A549 (cell line): Measurements from ENCODE around the gene OXLD1. TPM values are rescaled to one million over a fixed set of nuclear protein-coding genes. Genes with fewer than 3 reads are reported as not detected.

Experiments used
- ATAC-seq, 2 experiments: fragments of 200-7000 bp in 1 of 2; fragments of >200 bp in 1 of 2; cut with Nextera tagmentation in 1 of 2; cut with Tn5 transposase in 1 of 2; 3 replicates each; pipeline versions ENCODE4 v1.8.0 to v1.9.1; 2018 to 2020; ENCODE audit warnings: mild to moderate bottlenecking in 1 of 2, moderate library complexity in 1 of 2
- CTCF ChIA-PET: fragments of 300-600 bp; sonication (Branson Sonifier 250); formaldehyde crosslinking; extraction: SDS; loops from one replicate; lab custom pipeline; 2021; ENCODE audit warnings: antibody characterized with exemption, inconsistent platforms; lab: Yijun Ruan, JAX
- POLR2A ChIA-PET: fragments of 350-600 bp; formaldehyde crosslinking; extraction: SDS; loops from one replicate; lab custom pipeline; 2021; ENCODE audit warnings: antibody characterized with exemption, inconsistent platforms; lab: Yijun Ruan, JAX
- DNase-seq, 2 experiments: peaks; one replicate each; pipeline versions ENCODE4 v3.0.0 to v3.0.0-alpha.2; 2011 to 2016; ENCODE audit warnings: low read depth in 1 of 2, low spot score in 1 of 2
- FAIRE-seq: peaks from 2 replicates; lab custom pipeline; 2011; peaks lifted over from hg19 to GRCh38; lab: Jason Lieb, UNC
- H3K27ac ChIP-seq, 2 experiments: fragments of >200 bp; sonication (Bioruptor Twin); formaldehyde crosslinking; 3 replicates each; pipeline ENCODE4 v1.5.1; 2016 to 2017
- H3K4me1 ChIP-seq: fragments of >200 bp; sonication (Bioruptor Twin); formaldehyde crosslinking; 3 replicates; pipeline ENCODE4 v1.6.1; 2016
- H3K4me2 ChIP-seq: fragments of >200 bp; sonication (Bioruptor Twin); formaldehyde crosslinking; 3 replicates; pipeline ENCODE4 v1.6.1; 2016
- H3K4me3 ChIP-seq: fragments of >200 bp; sonication (Bioruptor Twin); formaldehyde crosslinking; 3 replicates; pipeline ENCODE4 v1.5.1; 2016
- H3K9me3 ChIP-seq: fragments of >200 bp; sonication (Bioruptor Twin); formaldehyde crosslinking; 3 replicates; pipeline ENCODE4 v1.6.1; 2016
- CEBPB ChIP-seq, 2 experiments: fragments of >200 bp in 1 of 2; sonication (Bioruptor Twin) in 1 of 2; formaldehyde crosslinking in 1 of 2; IDR thresholded peaks; 2 replicates each; pipeline ENCODE4 v1.6.1; 2012 to 2016
- CHD2 ChIP-seq: fragments of 150-350 bp; IDR thresholded peaks from 2 replicates; pipeline ENCODE4 v1.6.1; 2014; ENCODE audit warnings: low read length; ENCODE audit not compliant: partially characterized antibody
- FOSL2 ChIP-seq, 2 experiments: fragments of 450-650 bp in 1 of 2; fragments of >200 bp in 1 of 2; sonication (Bioruptor Twin) in 1 of 2; formaldehyde crosslinking; IDR thresholded peaks; 2 replicates each; pipeline versions ENCODE4 v1.5.0 to v1.6.1; 2016 to 2020; ENCODE audit warnings: mild to moderate bottlenecking in 1 of 2, moderate library complexity in 1 of 2
- GATA3 ChIP-seq: IDR thresholded peaks from 2 replicates; pipeline ENCODE4 v1.6.1; 2012; ENCODE audit warnings: borderline replicate concordance
- HDAC2 ChIP-seq: fragments of 200-600 bp; sonication (generic); IDR thresholded peaks from 2 replicates; pipeline ENCODE4 v1.6.1; 2016
- HEYL ChIP-seq: fragments of 250-450 bp; sonication (Bioruptor Pico); IDR thresholded peaks from 2 replicates; pipeline ENCODE4 v1.8.0; 2021; ENCODE audit warnings: mild to moderate bottlenecking, moderate library complexity
- HOXB5 ChIP-seq: fragments of 250-450 bp; sonication (Bioruptor Pico); IDR thresholded peaks from 2 replicates; pipeline ENCODE4 v1.5.0; 2020; ENCODE audit warnings: mild to moderate bottlenecking, moderate library complexity
- JUN ChIP-seq, 2 experiments: fragments of >200 bp; sonication (Bioruptor Twin); formaldehyde crosslinking; IDR thresholded peaks; 2 replicates in 1 of 2; 3 replicates in 1 of 2; pipeline ENCODE4 v1.6.1; 2016 to 2017
- JUNB ChIP-seq: fragments of >200 bp; sonication (Bioruptor Twin); formaldehyde crosslinking; IDR thresholded peaks from 2 replicates; pipeline ENCODE4 v1.6.1; 2016
- KDM1A ChIP-seq: fragments of 200-600 bp; sonication (generic); IDR thresholded peaks from 2 replicates; pipeline ENCODE4 v1.6.1; 2016; ENCODE audit warnings: low read depth, mild to moderate bottlenecking
- RARB ChIP-seq: fragments of 250-450 bp; sonication (Bioruptor Pico); IDR thresholded peaks from 2 replicates; pipeline ENCODE4 v1.8.0; 2021; ENCODE audit warnings: mild to moderate bottlenecking, moderate library complexity
- TFCP2L1 ChIP-seq: fragments of 250-450 bp; sonication (Bioruptor Pico); IDR thresholded peaks from 2 replicates; pipeline ENCODE4 v1.5.0; 2021; ENCODE audit warnings: mild to moderate bottlenecking
- TP53 ChIP-seq: fragments of 250-450 bp; sonication (Bioruptor Pico); IDR thresholded peaks from 2 replicates; pipeline ENCODE4 v1.5.0; 2021; ENCODE audit warnings: mild to moderate bottlenecking, moderate library complexity
- ZC3H11A ChIP-seq: fragments of 450-650 bp; IDR thresholded peaks from 2 replicates; pipeline ENCODE4 v1.6.1; 2014; ENCODE audit warnings: antibody characterized with exemption, mild to moderate bottlenecking
- ZFP36 ChIP-seq: fragments of 450-650 bp; IDR thresholded peaks from 2 replicates; pipeline ENCODE4 v1.6.1; 2014; ENCODE audit warnings: borderline replicate concordance; ENCODE audit not compliant: partially characterized antibody
- ZSCAN20 ChIP-seq: fragments of 250-450 bp; sonication (Bioruptor Pico); IDR thresholded peaks from 2 replicates; pipeline ENCODE4 v1.8.0; 2022; ENCODE audit warnings: mild to moderate bottlenecking, moderate library complexity
- WGBS: methylation state at CpG from one replicate; pipeline ENCODE4 v1.1.6; 2017; ENCODE audit errors: missing lambda C conversion rate; 5-methylcytosine and 5-hydroxymethylcytosine counted together
- polyA plus RNA-seq, 4 experiments: library from polyadenylated mRNA; depleted of rRNA in 3 of 4; stranded (reverse); fragments of >200 nt; fragmentation: RNase III in 1 of 4; extraction: RNeasy Plus Mini Kit Qiagen cat#74134 plus additional on column Dnase treatment in 1 of 4; gene quantifications; 2 replicates in 3 of 4; 3 replicates in 1 of 4; pipeline ENCODE4 v1.2.3, GENCODE V29; 2011 to 2017
- TF ChIP-seq, protein P1 (sequence below): fragments of 250-450 bp; sonication (Bioruptor Pico); IDR thresholded peaks from 2 replicates; pipeline ENCODE4 v1.5.0; 2021; ENCODE audit warnings: mild to moderate bottlenecking, moderate library complexity, borderline replicate concordance
- TF ChIP-seq, protein P2 (sequence below): fragments of 150-350 bp; IDR thresholded peaks from 2 replicates; pipeline ENCODE4 v1.6.1; 2014; ENCODE audit warnings: low read depth, mild to moderate bottlenecking, low read length
- TF ChIP-seq, protein P3 (sequence below): fragments of 450-650 bp; IDR thresholded peaks from 2 replicates; pipeline ENCODE4 v1.6.1; 2014; ENCODE audit warnings: antibody characterized with exemption
- TF ChIP-seq, protein P4 (sequence below): IDR thresholded peaks from 2 replicates; pipeline ENCODE4 v1.6.1; 2012
- TF ChIP-seq, protein P5 (sequence below): fragments of >200 bp; sonication (Bioruptor Twin); formaldehyde crosslinking; IDR thresholded peaks from 3 replicates; pipeline ENCODE4 v1.5.1; 2016

Gene OXLD1
- polyA plus RNA-seq, 2 of the 4 experiments (the other 2 are of a cell fraction) = 38.7 to 47.1 TPM

DNA sequence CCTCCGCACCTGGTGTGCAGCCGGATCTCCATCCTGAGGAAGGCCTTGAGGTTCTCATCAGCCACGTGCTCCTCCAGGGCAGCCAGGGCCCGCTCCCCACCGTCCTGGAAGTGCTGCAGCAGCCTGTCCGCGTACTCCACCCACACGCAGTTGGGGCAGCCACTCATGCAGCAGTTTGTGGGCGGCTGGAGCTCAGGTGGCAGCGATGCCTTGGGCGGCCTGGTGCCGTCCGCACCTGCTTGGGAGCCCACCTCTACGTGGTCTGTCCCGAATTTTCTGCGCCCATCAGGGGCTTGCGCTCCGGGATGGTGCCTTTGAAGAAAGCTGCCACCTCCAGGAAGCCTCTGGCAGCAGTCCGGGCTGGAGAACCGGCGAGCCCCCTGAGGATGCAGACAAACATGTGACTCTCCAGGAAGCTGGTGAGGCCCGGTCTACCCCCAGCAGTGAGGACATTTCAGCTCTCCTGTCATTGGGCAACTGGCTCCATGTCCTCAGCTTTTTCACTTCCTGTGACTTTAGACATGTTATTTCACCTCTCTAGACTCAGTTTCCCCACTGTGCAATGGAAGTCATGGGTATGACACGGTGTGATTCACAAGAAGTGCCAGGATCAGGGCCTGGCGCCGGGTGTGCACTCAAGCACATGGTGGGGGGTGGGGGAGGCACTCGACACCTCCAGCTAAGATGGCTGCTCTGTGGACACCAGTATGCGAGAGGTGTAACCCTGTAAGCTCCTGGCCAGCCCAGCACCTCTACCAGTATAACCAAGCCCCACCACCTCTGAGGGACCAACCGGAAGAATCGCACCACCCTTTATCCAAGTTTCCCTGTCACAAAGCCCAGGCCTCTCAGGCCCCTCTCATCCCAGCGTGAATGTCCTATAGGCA lies 957 bp downstream of the OXLD1 start (continued):
- TF ChIP-seq TFCP2L1 = peak; percentile 88; the same call in 1 of the 2 replicates
- TF ChIP-seq ZSCAN20 (CRISPR knock-in tag) = no peak
- no peak for TF ChIP-seq KDM1A
- TF ChIP-seq, protein P1, sequence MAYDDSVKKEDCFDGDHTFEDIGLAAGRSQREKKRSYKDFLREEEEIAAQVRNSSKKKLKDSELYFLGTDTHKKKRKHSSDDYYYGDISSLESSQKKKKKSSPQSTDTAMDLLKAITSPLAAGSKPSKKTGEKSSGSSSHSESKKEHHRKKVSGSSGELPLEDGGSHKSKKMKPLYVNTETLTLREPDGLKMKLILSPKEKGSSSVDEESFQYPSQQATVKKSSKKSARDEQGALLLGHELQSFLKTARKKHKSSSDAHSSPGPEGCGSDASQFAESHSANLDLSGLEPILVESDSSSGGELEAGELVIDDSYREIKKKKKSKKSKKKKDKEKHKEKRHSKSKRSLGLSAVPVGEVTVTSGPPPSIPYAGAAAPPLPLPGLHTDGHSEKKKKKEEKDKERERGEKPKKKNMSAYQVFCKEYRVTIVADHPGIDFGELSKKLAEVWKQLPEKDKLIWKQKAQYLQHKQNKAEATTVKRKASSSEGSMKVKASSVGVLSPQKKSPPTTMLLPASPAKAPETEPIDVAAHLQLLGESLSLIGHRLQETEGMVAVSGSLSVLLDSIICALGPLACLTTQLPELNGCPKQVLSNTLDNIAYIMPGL (CRISPR knock-in tag) = no peak
- peak; percentile 23 for TF ChIP-seq CHD2

DNA sequence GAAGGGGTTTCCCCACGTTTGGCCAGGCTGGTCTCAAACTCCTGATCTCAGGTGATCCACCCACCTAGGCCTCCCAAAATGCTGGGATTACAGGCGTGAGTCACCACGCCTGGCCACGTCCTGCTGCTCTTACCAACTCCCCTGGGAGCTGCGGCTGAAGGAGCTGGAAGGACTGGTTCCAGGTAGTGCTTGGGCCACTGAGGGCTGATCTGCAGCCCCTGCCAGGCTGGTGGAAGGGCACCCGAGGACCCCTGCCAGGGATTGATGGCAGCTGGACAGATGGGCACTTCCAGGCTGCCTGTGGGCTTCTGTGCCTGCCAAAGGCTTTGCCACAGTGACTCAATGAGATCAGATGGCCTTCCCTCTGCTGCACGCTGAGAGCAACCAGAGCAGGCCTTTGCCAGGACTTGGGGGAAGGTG lies 2.3 kb downstream of the OXLD1 start:
- Histone ChIP-seq H3K9me3 (no peaks in the 10 kb centered on the region), H3K4me1 (peaks cover 22% of the 10 kb centered on the region), H3K4me2 (no peak overlapping the region), H3K27ac (no peak overlapping the region), H3K4me3 (no peak overlapping the region)
- no peak for ATAC-seq
- TF ChIP-seq ZFP36 (no peak), JUN (IDR thresholded peaks at IDR 0.05) (0 out of 5 replicates have a peak, but pooled peaks of 1 of the 2 experiments have one; percentile 10)
- ChIA-PET CTCF (interaction anchor here (0.6 to 2.7 kb wide), 3 partner anchors 12 to 63 kb away, joined by 3 to 20 read pairs (median 4); no protein-coding TSS in a partner anchor), POLR2A (interaction anchor here (0.7 to 1.0 kb wide), 2 partner anchors 19 to 39 kb away, joined by 3 read pairs; partner anchors contain the start of genes ARL16, HGS and MRPL12)
- no peak for DNase-seq
- FAIRE-seq = no peak
- 88% methylated on average over 6 of the region's 7 CpGs for WGBS

DNA sequence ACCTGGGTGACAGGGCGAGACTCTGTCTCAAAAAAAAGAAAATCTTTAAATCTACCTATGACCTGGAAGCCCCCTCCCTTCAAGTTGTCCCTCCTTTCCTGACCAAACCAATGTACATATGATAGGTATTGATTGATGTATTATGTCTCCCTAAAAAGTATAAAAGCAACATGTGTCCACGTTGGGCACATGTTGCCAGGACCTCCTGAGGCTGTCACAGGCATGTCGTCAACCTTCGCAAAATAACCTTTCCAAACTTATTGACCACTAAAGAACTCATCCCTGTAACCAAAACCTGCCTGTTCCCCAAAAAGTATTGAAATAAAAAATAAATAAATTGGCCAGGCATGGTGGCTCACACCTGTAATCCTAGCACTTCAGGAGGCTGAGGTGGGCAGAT lies 4.4 kb downstream of the OXLD1 start:
- Histone ChIP-seq H3K4me1 (peaks cover 9% of the 10 kb centered on the region), H3K9me3 (no peaks in the 10 kb centered on the region), H3K4me3 (no peak overlapping the region), H3K4me2 (no peak overlapping the region), H3K27ac (no peak overlapping the region)
- no peak for FAIRE-seq
- 93% methylated on average over 4 of the region's 4 CpGs for WGBS
- DNase-seq = no peak
- POLR2A ChIA-PET = no interaction called here
- no peak for ATAC-seq
- no peak for TF ChIP-seq RARB (CRISPR knock-in tag)
- TF ChIP-seq, protein P2, sequence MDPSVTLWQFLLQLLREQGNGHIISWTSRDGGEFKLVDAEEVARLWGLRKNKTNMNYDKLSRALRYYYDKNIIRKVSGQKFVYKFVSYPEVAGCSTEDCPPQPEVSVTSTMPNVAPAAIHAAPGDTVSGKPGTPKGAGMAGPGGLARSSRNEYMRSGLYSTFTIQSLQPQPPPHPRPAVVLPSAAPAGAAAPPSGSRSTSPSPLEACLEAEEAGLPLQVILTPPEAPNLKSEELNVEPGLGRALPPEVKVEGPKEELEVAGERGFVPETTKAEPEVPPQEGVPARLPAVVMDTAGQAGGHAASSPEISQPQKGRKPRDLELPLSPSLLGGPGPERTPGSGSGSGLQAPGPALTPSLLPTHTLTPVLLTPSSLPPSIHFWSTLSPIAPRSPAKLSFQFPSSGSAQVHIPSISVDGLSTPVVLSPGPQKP = no peak
- TF ChIP-seq CHD2 = no peak
- TF ChIP-seq CEBPB (IDR thresholded peaks at IDR 0.05) = no peak
- TF ChIP-seq ZC3H11A = no peak
- TF ChIP-seq, protein P3, sequence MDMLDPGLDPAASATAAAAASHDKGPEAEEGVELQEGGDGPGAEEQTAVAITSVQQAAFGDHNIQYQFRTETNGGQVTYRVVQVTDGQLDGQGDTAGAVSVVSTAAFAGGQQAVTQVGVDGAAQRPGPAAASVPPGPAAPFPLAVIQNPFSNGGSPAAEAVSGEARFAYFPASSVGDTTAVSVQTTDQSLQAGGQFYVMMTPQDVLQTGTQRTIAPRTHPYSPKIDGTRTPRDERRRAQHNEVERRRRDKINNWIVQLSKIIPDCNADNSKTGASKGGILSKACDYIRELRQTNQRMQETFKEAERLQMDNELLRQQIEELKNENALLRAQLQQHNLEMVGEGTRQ = no peak
- TF ChIP-seq HEYL (CRISPR knock-in tag) = no peak
- no peak for TF ChIP-seq GATA3
- TF ChIP-seq JUNB = no peak
- CTCF ChIA-PET = interaction anchor here (1.0 to 1.3 kb wide), 2 partner anchors 14 to 148 kb away, joined by 3 to 5 read pairs; no protein-coding TSS in a partner anchor

DNA sequence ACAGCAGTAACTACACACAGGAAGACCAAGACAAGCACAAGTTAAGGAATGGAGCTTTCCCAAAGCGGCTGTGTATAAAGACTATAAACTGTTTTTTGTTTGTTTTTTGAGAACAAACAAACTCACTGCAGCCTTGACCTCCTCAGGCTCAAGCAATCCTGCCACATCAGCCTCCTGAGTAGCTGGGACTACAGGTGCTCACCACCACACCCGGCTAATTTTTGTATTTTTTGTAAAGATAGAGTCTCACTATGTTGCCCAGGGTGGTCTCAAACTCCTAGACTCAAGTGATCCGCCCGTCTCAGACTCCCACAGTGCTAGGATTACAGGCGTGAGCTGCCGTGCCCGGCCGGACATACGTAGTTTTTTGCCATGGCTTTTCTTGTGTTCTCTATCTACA lies 6.0 kb downstream of the OXLD1 start:
- H3K4me2 ChIP-seq = no peak overlapping the region
- TF ChIP-seq TP53 = no peak
- no peak for TF ChIP-seq HDAC2
- TF ChIP-seq FOSL2 (IDR thresholded peaks at IDR 0.05) = no peak
- no peak for TF ChIP-seq FOSL2 (CRISPR knock-in tag; IDR thresholded peaks at IDR 0.05)
- TF ChIP-seq CEBPB (IDR thresholded peaks at IDR 0.05) = no peak
- no peak for TF ChIP-seq HOXB5 (CRISPR knock-in tag)
- no peak for TF ChIP-seq GATA3
- no peak for TF ChIP-seq JUN (IDR thresholded peaks at IDR 0.05)
- TF ChIP-seq, protein P4, sequence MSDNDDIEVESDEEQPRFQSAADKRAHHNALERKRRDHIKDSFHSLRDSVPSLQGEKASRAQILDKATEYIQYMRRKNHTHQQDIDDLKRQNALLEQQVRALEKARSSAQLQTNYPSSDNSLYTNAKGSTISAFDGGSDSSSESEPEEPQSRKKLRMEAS = no peak
- TF ChIP-seq, protein P5, sequence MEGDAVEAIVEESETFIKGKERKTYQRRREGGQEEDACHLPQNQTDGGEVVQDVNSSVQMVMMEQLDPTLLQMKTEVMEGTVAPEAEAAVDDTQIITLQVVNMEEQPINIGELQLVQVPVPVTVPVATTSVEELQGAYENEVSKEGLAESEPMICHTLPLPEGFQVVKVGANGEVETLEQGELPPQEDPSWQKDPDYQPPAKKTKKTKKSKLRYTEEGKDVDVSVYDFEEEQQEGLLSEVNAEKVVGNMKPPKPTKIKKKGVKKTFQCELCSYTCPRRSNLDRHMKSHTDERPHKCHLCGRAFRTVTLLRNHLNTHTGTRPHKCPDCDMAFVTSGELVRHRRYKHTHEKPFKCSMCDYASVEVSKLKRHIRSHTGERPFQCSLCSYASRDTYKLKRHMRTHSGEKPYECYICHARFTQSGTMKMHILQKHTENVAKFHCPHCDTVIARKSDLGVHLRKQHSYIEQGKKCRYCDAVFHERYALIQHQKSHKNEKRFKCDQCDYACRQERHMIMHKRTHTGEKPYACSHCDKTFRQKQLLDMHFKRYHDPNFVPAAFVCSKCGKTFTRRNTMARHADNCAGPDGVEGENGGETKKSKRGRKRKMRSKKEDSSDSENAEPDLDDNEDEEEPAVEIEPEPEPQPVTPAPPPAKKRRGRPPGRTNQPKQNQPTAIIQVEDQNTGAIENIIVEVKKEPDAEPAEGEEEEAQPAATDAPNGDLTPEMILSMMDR = no peak
- DNase-seq (no peak), FAIRE-seq (peak; percentile 28), ATAC-seq (no peak)
- WGBS = 87% methylated on average over 9 of the region's 9 CpGs
- ChIA-PET POLR2A (interaction anchor here (0.7 kb wide), 1 partner anchor 43 kb away, joined by 3 read pairs; the partner anchor contains the start of gene MRPL12), CTCF (interaction anchor here (1.2 to 2.0 kb wide), 3 partner anchors 9 to 19 kb away, joined by 3 to 5 read pairs (median 4); no protein-coding TSS in a partner anchor)
- H3K27ac ChIP-seq = no peak overlapping the region
- H3K9me3 ChIP-seq = no peaks in the 10 kb centered on the region
- H3K4me1 ChIP-seq = peaks cover 6% of the 10 kb centered on the region
- no peak overlapping the region for H3K4me3 ChIP-seq
